Neural progenitor cell (in vitro differentiated cells): ENCODE data around the gene SLFN5.

ENCODE experiments used
- EZH2 ChIP-seq: fragments of 200-600 bp; sonication (generic); IDR thresholded peaks from 2 replicates; pipeline ENCODE4 v1.6.1; 2017; ENCODE audit warnings: antibody characterized with exemption, mild to moderate bottlenecking, moderate library complexity
- EZH2phosphoT487 ChIP-seq: fragments of 200-600 bp; sonication (generic); IDR thresholded peaks from 2 replicates; pipeline ENCODE4 v1.6.1; 2017; ENCODE audit warnings: antibody characterized with exemption
- TF ChIP-seq, protein P1 (sequence below): fragments of 200-600 bp; sonication (generic); IDR thresholded peaks from 2 replicates; pipeline ENCODE4 v1.5.1; 2017; ENCODE audit warnings: antibody characterized with exemption, mild to moderate bottlenecking

DNA sequence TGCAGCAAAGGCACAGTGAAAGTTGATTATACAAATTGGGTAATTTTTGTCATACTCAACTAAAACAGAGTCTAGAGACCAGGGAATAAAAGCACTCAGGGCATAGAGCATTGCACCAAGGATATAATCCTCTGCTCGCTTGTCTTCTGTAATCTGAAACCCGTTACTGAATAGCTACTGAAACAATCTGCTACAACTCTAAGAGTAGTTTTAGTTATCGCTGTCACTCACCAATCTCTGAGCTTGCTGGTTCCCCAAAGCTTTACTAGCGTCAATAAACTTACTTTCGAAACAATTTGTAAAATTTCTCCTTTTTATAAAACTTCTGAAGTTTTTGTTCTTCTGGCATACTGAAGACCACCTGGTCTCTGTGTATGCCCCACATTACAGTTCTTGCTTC lies 25.8 kb upstream of the SLFN5 start:
- TF ChIP-seq EZH2 = no peak
- TF ChIP-seq, protein P1, sequence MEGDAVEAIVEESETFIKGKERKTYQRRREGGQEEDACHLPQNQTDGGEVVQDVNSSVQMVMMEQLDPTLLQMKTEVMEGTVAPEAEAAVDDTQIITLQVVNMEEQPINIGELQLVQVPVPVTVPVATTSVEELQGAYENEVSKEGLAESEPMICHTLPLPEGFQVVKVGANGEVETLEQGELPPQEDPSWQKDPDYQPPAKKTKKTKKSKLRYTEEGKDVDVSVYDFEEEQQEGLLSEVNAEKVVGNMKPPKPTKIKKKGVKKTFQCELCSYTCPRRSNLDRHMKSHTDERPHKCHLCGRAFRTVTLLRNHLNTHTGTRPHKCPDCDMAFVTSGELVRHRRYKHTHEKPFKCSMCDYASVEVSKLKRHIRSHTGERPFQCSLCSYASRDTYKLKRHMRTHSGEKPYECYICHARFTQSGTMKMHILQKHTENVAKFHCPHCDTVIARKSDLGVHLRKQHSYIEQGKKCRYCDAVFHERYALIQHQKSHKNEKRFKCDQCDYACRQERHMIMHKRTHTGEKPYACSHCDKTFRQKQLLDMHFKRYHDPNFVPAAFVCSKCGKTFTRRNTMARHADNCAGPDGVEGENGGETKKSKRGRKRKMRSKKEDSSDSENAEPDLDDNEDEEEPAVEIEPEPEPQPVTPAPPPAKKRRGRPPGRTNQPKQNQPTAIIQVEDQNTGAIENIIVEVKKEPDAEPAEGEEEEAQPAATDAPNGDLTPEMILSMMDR = no peak
- TF ChIP-seq EZH2phosphoT487 = no peak
